GM19397 (cell line): ENCODE data around the gene FUT1.
"Not testable (repeated sequence)": the region's sequence is repeated elsewhere in the genome, so short reads cannot be mapped to it uniquely, and the experiment has no call there.

ENCODE experiments used
- ATAC-seq: cut with Tn5 transposase; IDR thresholded peaks from one replicate; pipeline ENCODE4 v1.9.1; 2021; ENCODE audit warnings: mild to moderate bottlenecking, moderate library complexity; ENCODE audit not compliant: unreplicated experiment

The FUT1 gene

GRCh38 chr19:48718711-48719231, 33.7 kb downstream of the FUT1 start:
- ATAC-seq, result no peak

- not testable (repeated sequence) for ATAC-seq
Measured at GRCh38 chr19:48718106-48718505, 34.3 kb downstream of the FUT1 start.

- ATAC-seq, result no peak
Measured at GRCh38 chr19:48716562-48717291, 35.7 kb downstream of the FUT1 start.

GRCh38 chr19:48715681-48716171, 36.7 kb downstream of the FUT1 start:
- ATAC-seq, result no peak

- no peak for ATAC-seq
Measured at GRCh38 chr19:48714759-48715675, 37.4 kb downstream of the FUT1 start.

GRCh38 chr19:48713864-48714755, 38.3 kb downstream of the FUT1 start:
- ATAC-seq, result peak; percentile 89

- ATAC-seq, result no peak
Measured at GRCh38 chr19:48713041-48713863, 39.2 kb downstream of the FUT1 start.

GRCh38 chr19:48711106-48711662, 41.3 kb downstream of the FUT1 start:
- ATAC-seq, result no peak

- ATAC-seq, result no peak
Measured at GRCh38 chr19:48708471-48708870, 44.0 kb downstream of the FUT1 start.

- ATAC-seq, result no peak
Measured at GRCh38 chr19:48705431-48705830, 47.0 kb downstream of the FUT1 start.

- no peak for ATAC-seq
Measured at GRCh38 chr19:48703316-48703715, 49.1 kb downstream of the FUT1 start.

- no peak for ATAC-seq
Measured at GRCh38 chr19:48702701-48703100, 49.7 kb downstream of the FUT1 start.

GRCh38 chr19:48698046-48698445, 54.4 kb downstream of the FUT1 start:
- no peak for ATAC-seq
